Measurements from ENCODE around the gene APCDD1.

APCDD1 gene

DNA sequence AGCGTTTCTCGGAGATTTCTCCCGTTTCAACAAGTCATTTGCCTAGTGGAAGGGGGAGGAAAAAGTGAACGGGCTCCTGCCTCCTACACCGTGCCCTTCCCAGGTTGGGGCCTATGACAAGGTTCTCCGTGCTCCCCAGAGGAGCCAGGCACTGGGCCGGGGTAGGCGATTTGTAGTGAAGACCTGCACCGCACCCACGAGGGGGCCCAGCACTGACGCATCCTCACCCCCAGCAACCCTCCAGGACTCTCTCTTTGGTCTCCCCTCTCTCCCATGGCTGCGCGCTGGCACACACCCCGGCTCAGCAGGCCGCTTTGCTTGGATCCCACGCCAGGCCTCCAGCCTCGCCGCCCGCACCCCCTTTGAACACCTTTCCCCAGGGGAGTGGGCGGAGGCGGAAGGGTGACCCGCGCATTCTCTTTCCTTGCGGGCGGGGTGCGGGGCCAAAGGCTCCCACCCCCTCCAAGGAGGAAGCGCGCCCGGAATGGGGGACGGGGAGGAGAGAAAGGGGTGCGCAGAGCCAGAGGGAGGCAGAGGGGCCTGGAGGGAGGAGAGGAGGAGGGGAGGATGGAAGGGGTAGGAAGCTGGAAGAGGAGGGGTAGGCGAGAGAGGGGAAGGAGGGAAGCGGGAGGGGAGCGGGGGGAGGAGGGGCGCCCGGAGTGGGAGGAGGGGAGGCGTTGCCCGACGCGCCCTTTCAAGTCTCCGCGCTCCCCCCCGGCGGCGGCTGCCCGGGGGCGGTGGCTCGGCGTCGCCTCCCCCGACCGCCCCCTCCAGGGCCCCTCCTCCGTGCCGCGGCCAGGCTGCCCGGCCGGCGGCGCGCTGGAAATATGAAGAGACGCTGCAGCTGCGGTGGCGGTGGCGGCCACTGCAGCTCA lies at the start of gene APCDD1:
APCDD1 (plus strand) TSS at position 830 of the 875 bp plus-strand sequence. CDS start 347 bp downstream, outside the sequence.
- DNase-seq: no peak

- no peak for DNase-seq
These were observed 49.4 kb upstream of the APCDD1 start for GRCh38 chr18:10405014-10405493.

DNA sequence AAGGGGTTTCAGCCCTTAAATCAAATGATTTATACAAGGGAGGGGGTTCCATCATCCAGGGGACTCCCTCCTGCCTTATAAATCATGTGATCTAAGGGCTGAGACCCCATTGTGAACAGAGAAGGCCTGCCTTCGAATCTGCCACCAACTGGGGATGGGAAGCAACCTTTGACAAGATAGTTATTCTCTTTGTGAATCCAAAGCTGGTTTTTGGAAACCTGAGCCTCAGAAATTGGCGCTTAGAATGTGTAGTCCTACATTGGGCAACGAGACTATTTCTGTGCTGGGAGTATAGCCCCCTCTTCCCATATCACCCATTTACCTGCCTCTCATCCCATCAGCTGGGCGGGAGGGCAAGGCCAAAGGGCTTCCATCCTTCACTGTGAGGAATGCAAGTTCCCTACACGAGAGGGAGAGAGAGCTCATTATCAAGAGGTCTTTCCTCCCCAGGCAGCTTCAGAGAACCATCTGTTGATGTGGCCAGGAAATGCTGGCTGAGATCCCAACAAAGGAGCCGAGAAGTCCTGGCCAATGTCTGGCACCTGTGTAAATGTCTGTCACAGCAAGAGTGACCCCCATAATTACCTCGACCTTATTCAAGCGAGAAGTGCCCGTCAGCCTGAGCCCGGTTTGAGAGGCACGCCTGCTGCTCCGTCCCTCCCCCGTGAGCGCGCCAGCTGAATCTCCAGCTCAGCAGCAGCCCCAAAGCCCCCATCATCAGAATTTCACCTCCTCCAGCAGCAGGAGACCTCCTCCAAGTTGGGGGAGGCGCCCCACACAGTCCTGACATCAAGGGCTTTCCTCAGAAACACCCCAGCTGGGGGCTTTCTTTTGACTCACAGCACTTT lies 48.4 kb upstream of the APCDD1 start:
- DNase-seq: no peak

GRCh38 chr18:10408131-10408530 lies 46.3 kb upstream of the APCDD1 start:
- no peak for DNase-seq

- DNase-seq: no peak
These were observed 45.4 kb upstream of the APCDD1 start for GRCh38 chr18:10409041-10409440.

DNA sequence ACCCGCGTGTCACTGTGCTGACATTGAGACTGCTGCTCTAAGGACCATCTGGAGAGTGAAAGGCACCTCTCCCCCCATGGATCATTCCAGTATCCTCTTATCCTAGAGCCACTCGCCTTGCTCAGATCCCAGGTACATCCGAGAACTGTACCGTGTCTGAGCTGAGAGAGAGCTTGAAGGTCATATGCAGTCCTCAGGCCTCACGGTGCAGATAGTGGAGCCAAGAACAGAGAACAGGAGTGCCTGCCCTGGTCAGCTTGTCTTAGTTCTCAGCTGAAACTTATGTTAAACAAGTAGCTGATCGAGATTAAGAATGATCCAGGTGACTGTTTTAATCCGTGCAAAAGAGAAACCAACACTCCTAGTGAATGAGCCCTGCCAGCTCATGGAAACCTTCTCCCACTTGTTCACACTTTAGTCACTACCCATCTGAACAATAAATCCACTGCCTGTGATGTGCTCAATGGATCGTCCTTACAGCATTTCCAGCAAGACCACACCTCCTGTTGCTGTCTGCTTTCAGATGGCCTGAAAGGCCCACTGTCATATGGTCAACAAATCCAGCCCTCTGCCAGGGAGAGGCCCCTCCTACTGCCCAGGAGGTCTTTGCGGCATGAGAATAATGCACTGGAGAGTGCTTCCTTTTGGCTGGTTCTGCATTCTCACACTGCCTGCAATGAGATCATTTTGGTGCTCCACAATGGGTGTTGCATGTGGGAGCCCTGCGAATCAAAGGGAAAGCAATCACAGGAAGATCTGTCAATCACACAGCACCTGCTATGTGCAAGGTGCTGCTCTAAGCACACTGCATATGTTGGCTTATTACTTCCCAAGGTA lies 43.7 kb upstream of the APCDD1 start:
- no peak for DNase-seq

DNA sequence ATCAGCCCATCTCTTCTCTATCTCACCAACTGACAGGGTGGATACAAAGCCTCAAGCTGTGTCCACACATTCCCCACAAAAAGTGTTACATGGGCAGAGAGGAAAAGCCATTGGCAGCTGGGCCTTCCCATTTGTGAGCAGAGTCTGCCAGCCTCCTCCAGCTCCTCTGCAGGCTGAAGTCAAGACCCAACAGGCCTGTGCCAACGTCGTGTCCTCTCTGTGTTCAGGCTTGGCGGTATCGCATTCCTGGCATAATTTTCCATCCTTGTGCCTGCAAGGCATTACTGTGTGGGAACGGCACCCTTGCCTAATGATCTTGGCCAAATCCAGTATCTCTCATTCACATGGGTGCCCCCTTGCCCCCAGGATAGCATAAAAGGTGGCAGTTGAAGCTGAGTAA lies 41.5 kb upstream of the APCDD1 start:
- DNase-seq: no peak

DNA sequence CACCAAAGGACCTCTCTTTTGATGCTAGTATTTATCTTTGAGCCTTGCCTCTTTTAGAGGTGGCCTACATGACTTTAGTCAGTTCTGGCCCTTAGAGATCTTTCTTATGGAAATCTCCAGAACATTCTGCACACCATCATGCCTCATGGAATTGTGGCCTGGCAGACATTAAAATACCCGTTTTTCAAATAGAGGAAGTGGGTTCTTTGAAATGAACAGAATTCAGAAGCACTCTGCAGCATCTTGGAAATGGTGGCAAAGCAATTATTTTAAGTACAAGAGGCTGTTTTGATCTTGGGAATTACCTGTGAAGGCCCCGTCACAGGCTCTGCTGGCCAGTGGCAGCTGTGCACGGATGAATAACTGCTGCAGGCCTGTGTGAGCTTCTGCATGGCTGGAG lies 40.7 kb upstream of the APCDD1 start:
- no peak for DNase-seq

DNA sequence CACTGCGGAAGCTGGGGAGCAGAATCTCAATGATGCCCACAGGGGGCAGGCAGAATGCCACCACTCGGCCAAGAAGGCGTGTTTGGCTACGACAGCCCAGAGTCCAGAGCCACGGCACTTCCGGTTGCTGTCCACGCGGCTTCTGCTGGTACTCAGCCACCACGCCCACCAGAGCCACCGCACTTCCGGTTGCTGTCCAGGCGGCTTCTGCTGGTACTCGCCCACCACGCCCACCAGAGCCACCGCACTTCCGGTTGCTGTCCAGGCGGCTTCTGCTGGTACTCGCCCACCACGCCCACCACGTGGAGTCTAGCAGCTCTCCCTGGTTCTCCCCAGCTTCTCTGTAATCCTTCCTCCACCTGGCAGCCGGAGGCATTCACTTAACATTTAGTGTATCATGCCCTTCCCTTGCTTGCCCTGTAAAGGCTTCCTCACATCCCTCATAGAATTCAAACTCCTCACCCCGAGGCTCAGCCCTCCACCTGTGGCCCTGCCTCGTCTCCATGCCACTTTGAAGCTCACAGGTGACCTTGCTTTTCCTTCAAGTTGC lies 40.1 kb upstream of the APCDD1 start:
- no peak for DNase-seq

DNA sequence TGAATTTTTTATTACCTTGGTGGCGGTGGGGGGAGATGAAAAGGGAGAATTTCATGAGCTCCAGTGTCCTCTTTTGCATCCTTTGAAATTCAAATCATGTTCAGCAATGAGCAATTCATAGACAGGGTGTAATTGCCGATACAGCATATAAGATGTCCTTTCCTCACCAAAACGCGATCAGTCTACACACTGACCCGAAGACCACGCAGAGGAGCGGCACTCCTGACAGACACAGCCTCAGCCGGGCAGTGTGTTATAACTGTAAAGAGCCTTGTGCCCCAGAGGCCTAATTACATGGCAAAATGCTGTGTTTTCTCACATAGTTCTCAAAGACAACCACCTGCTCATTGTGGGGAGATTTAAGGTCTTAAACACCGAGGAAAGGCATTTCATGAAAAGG lies 38.4 kb upstream of the APCDD1 start:
- DNase-seq: no peak

DNA sequence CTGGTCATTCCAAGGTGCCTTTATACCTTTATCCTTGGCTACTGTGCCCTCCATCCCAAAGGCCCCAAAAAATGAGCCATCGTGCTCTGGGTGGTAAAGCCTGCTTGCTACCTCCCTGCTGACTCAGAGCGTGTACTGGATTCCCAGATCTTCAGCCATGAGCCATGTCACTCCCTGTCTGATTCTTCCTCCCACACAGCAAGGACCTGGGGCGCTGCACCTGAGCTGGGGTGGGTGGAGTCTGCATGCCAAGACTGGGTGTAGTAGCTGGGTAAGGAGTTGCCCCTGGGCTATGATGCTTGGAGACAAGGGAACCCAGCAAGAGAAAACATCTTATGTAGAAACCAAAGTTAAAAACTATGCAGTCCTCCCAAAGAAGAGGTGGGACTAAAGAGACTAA lies 37.2 kb upstream of the APCDD1 start:
- DNase-seq: no peak

DNA sequence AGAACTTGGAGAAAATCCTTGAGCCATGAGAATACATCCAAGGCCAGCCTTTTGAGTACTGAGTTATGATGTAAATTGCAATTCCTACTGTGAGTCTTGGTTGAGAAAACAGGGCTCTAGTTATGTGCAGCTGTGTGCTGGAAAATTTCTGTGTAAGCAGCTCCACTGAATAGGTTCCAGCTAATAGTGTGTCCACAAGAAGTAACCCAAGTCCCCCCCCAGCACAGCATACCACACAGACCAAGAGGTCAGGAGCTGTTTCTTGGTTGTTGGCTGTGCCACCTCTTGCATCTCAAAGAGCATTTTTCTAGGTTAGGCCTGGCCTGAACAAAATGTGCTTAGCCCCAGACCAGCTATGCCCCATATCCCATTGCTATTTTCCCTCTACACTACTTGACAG lies 36.8 kb upstream of the APCDD1 start:
- no peak for DNase-seq

GRCh38 chr18:10418836-10419235 lies 35.6 kb upstream of the APCDD1 start:
- no peak for DNase-seq

GRCh38 chr18:10419420-10420103 lies 34.9 kb upstream of the APCDD1 start:
- no peak for DNase-seq

GRCh38 chr18:10420561-10421352 lies 33.7 kb upstream of the APCDD1 start:
- DNase-seq: no peak

DNA sequence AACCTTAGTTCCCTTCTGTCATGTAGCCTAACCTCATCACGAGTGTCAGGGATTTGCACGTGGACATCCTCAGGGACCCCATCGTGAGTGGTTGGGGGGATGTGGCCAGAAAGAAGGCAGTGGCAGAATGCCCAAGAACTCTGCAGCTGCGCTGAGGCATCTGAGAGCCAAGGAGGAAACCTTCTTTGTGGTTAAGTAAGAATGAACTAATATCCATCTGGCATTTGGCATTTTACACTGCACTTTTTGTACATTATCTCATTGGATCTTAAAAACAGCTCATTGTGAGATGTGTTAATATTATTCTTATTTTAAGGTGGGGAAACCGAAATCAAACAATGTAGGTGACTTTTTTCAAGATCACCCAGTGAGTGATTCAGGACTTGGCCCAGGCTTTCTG lies 32.6 kb upstream of the APCDD1 start:
- no peak for DNase-seq

- DNase-seq: no peak
These were observed 31.7 kb upstream of the APCDD1 start for GRCh38 chr18:10422731-10423130.

DNA sequence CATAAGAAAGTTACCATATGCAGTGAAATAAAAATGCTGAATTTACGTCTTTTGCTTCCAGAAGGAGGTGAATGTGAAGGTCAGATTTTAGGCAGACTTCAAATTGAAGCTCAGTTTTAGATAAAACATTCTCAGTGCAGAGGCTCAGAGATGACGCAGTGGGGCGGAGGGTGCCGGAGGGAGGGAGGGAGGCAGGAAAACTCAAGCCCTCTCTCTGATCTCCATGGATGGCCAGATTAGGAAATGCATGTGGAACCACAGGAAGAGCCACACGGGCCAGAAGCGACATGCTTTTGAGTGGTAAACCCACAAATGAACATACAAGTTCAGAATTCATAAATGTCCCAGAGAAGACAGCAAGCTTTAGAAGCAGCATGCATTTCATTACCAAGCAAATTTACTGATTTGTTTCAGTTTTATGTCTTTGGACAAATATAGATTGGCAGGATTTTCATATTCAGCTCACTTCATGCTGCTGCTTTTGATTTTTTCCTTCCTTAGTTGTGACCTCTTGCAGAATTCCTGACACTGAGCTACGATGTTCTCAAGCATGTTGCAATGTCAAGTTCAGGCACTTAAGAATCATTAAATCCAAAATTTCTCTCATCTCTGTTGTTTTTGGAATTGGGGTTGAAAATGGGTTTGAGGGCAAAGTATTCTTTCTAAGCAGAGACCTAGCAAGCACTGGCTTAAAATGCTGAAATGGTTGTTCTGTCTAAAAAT lies 29.7 kb upstream of the APCDD1 start:
- no peak for DNase-seq

DNA sequence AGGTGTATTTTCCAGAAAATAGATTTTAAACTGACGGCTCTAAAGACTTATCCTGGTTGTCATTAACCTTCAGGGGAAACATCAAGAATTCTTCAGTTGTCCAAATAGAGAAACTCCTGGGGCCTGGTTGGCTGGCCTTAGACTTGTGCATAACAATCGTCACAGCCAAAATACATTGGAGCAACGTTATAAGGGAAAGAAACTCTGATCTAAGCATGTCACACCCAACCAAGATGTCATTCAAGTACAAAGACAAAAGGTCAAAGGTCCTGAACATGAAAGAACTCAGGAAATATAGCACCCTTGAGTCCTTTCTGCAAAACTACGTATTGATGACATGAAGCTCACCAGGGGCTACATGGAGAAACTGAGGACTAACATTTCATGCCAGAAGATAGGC lies 23.8 kb upstream of the APCDD1 start:
- no peak for DNase-seq

DNA sequence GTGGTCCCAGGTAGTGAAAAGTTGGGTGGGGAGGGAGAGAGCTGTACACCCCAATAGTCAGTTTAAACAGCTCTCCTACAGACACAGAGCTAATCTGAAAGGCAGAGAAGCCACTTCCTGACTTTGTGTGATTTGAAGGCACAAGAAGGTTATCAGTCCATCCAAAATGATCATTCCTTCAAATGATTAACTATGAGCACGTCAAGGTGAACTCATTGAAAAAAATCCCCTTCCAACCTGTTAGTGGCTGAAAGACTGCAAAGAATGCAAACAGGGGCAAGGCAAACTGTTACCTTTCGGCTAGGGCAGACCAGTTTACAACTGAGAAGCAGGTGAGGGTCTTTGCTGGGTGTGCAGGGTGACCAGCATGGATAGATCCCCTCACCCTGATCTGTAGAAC lies 22.8 kb upstream of the APCDD1 start:
- DNase-seq: no peak

Data from activated effector memory CD4-positive, alpha-beta T cell treated with Interleukin-2 at 50 U/mL for 16 hours (primary cell).